ENCODE measurements around the gene UST.

DNA sequence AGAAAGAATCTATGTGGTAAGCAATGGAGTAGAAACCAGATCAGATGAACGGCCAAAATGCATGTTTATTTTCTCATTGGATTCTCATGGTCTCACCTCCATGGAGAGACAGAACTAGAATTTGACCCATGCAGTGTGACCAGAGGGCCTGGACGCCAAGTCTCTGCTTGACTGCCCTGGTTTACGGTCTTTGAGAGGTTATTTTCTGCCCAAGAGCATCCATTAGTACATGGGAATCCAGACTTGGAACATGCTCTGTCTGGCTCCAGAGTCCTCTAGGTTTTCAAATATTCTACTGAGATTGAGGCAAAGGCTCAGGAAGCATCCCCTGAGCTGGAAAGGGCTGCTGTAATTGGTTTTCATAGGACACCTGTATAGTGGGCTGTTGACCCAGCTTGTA is 45.5 kb upstream of the UST start:
- TF ChIP-seq, protein P1, sequence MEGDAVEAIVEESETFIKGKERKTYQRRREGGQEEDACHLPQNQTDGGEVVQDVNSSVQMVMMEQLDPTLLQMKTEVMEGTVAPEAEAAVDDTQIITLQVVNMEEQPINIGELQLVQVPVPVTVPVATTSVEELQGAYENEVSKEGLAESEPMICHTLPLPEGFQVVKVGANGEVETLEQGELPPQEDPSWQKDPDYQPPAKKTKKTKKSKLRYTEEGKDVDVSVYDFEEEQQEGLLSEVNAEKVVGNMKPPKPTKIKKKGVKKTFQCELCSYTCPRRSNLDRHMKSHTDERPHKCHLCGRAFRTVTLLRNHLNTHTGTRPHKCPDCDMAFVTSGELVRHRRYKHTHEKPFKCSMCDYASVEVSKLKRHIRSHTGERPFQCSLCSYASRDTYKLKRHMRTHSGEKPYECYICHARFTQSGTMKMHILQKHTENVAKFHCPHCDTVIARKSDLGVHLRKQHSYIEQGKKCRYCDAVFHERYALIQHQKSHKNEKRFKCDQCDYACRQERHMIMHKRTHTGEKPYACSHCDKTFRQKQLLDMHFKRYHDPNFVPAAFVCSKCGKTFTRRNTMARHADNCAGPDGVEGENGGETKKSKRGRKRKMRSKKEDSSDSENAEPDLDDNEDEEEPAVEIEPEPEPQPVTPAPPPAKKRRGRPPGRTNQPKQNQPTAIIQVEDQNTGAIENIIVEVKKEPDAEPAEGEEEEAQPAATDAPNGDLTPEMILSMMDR (IDR thresholded peaks at IDR 0.05; ENCODE audit: insufficient read depth, low read length, poor library complexity, severe bottlenecking), result no peak
- no peak for TF ChIP-seq EZH2phosphoT487 (conservative IDR thresholded peaks at IDR 0.05; ENCODE audit: low read length)

Measured in SU-DHL-6 (cell line).